Ishikawa (cell line): ENCODE measurements around the gene RCAN2.

ENCODE experiments used
- EP300 ChIP-seq: IDR thresholded peaks from 2 replicates; pipeline ENCODE4 v1.6.1; 2012; ENCODE audit warnings: borderline replicate concordance
- TF ChIP-seq, protein P1 (sequence below): IDR thresholded peaks from 2 replicates; pipeline ENCODE4 v1.6.1; 2012

- TF ChIP-seq EP300, result no peak
- TF ChIP-seq, protein P1, sequence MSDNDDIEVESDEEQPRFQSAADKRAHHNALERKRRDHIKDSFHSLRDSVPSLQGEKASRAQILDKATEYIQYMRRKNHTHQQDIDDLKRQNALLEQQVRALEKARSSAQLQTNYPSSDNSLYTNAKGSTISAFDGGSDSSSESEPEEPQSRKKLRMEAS, result no peak
Measured at GRCh38 chr6:46451343-46451742, 39.9 kb downstream of the RCAN2 start.
